ENCODE data around the gene LAMB4.

- no peak for TF ChIP-seq CTCF (IDR thresholded peaks at IDR 0.05 in 8 of 11, conservative IDR thresholded peaks at IDR 0.05 in 3 of 11)
- no peak for TF ChIP-seq POLR2A (IDR thresholded peaks at IDR 0.05)
Measured at GRCh38 chr7:108156897-108157605, 26.9 kb upstream of the LAMB4 start.
